Raji (cell line): Measurements from ENCODE around the gene CSMD2.

Experiments used
- POLR2A ChIP-seq: IDR thresholded peaks from 2 replicates; pipeline ENCODE4 v1.6.1; 2011; ENCODE audit warnings: low read depth, low read length, control low read depth; ENCODE audit not compliant: insufficient read depth

Gene CSMD2

DNA sequence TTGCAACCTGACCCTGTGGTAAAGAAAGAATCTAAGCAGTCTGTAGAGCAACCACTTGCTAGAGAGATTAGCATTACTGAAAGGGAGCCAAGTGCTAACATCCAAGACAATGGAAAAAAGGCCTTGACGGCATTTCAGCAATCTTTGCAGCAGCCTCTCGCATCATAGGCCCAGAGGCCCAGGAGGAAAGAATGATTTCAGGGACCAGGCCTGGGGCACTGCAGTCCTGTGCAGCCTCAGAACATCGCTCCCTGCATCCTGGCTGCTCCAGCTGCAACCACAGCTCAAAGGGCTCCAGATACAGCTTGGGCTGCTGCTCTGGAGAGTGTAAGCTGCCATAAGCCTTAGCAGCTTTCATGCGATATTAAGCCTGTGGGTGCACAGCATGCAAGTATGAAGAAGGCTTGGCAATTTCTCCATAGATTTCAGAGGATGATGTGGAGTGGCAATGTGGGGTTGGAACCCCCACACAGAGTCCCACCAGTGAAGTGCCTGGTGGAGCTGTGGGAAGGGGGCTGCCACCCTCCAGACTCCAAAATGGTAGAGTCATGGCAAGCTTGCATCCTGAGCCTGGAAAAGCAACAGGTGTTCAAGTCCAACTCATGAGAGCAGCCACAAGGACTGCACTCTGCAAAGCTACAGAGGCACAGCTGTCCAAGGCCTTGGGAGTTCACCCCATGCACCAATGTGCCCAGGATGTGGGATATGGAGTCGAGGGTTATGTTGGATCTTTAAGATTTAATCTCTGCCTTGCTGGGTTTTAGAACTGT, 411.8 kb downstream of the CSMD2 start:
- no peak for TF ChIP-seq POLR2A

GRCh38 chr1:33745942-33746341, 419.1 kb downstream of the CSMD2 start:
- TF ChIP-seq POLR2A: no peak

DNA sequence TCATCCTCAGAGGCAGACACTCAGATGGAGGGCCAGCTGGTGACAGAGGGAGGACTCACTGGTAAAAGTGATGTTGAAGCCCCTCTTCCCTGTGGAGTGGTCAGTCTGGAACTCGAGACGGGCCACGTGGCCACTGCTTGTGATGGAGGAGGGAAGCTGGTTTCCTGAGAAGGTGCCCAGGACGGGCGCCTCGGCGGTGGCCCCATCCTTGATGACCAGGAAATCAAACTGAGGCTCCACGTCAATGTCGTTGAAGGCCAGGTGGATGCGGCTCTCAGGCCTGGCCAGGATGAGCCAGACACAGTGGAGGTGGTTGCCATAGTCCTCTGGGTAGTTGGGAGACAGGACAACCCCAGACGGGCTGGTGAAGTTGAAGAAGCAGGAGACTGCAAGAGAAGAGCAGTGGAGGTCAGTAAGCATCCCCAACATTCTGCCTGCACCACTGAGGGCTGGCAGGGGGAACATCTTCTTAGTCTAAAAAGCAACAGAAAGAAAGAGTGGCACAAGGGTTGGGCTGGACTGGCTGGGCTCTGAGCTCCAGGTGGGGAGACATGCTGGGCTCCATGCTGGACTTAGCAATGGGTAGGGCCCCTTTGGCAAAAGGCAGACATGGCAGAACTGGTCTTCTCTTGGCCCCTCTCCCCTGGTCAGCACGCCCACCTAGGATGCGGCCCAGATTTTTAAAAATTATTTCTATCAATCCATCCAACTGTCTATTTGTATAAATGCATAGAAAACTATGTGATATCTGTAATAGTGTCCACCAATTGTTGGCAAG, 421.6 kb downstream of the CSMD2 start:
- TF ChIP-seq POLR2A: no peak

DNA sequence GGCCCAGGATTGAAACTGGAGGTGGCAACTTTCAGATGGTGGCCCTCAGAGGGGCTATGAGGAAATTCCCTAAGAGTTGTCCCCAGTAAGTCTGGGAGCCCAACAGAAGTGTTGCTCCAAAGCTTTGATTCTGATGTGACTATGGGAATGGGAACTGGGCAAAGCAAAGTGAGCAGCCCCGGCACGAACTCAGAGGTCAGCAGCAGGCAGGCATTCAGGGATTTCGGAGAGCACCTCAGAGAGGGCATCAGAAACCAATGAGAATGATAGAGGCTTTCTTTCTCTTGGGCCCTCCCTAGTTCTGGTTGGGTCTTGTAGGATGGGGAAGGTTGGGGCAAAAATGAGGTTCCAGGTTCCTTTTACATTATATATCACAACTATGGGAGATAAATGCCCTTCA, 422.4 kb downstream of the CSMD2 start:
- no peak for TF ChIP-seq POLR2A

- TF ChIP-seq POLR2A: no peak
These were observed 423.3 kb downstream of the CSMD2 start for GRCh38 chr1:33741749-33742148.

DNA sequence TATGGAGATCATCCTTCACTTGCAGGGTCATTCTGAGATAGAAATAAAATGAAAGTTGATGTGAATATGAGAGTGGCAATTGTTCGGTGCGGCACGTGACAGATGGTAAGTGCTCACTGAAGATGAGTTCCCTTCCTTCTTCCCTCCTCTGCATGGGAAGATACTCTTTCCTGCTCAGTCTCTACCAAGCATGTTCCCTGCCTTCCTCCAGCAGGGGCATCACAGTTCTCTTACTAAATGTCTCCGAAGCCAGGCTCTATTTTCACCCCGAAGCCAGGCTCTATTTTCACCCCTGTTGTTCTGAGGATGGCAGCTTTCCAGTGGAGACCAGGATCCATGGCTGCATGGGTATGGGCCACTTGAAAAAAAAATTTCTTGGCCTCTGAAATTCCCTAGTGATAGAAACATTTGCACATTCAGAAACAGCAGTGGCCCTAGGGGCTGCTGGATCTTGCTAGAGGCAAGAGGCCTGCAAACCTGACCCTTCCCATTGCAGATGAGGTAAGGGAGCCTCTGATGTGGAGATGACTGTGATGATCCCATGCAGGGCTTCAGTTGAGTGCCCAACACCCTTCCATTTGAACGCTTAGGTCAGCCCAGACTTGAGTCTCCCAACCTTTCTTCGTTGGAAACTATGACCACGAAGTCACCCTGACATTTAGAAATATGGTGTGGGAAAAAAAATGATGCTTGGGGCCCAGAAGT, 424.8 kb downstream of the CSMD2 start:
- no peak for TF ChIP-seq POLR2A

DNA sequence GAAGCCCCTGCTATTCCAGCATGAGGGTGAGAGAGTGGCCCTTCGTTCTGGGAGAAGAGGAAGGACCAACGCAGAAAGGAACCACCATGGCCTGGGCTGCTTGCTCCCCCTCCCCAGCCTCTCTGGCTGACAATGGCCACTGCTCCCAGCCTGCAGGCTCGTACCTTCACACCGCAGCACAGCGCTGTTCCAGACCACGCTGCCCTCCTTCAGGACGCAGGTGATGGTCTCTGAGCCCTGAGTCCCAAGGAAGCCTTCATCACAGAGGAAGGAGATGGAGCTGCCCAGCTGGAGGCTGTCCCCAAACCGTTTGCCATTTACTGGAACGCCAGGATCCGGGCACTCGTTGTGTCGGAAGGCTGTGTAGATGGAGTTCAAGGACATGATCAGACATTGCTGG, 426.1 kb downstream of the CSMD2 start:
- TF ChIP-seq POLR2A: no peak

DNA sequence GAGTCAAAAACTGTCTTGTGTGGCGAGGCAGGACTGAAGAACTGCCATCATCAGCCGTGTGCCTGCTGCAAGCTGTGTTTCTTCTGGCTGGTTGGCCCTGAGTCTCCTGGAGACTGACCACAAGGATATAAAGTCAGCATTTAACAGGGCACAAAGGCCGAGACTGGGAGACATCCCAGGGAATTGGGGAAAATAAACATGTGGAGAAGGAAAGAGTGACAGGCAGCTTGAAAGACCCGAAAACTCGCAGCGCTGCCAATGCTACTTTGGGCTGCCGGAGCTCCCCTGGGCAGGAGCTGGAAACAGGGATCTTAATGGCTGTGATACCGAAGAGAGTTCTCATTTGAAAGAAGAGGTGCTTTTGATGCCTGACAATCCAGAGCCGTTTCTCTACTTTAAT, 426.5 kb downstream of the CSMD2 start:
- no peak for TF ChIP-seq POLR2A

GRCh38 chr1:33736496-33736895, 428.5 kb downstream of the CSMD2 start:
- no peak for TF ChIP-seq POLR2A

DNA sequence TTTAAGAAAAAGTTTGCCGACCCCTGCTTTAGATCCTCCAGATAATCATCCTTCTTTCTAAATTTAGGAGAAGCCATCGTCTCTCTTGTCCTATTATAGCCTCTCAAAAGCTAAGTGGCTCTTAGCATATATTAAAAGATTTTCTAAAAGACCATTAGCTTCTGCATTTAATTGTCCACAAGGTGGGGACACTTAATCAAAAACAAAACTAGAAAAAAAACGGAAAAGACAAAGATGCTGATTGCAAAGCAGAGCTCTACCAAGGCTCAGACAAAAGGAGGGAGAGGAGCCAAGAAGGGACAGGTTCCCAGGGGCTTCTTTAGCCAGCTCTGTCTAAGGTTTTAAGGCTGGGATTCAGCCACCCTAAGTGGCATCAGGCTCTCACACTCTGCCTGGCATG, 429.4 kb downstream of the CSMD2 start:
- no peak for TF ChIP-seq POLR2A

- TF ChIP-seq POLR2A: no peak
These were observed 437.7 kb downstream of the CSMD2 start for GRCh38 chr1:33727310-33727709.

DNA sequence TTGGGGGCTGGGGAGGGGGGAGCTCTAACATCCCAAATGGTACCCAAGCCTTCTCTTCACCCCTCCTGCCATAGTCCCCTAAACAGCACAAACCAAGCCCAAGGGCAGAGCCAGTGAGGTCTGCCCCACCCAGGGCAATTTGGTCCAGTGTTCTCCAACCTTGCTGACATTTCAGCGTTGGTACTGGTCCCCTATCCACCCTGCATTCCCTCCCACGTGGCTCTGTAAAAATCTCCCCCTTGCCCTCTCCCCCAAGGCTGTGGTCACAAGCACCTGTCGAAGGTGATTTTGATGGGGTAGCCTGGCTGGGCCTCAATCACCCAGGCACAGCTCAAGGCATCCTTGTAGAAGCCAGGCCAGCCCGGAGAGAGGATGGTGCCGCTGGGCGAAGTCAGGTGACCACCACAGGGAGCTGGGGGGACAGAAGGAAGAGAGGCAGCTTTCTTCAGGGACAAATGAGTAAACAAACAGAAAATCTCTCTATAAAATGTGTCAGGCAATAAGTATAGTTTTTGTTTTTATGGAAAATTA, 438.7 kb downstream of the CSMD2 start:
- TF ChIP-seq POLR2A: no peak

- TF ChIP-seq POLR2A: no peak
These were observed 439.4 kb downstream of the CSMD2 start for GRCh38 chr1:33725556-33726160.

- no peak for TF ChIP-seq POLR2A
These were observed 440.0 kb downstream of the CSMD2 start for GRCh38 chr1:33725037-33725436.

- no peak for TF ChIP-seq POLR2A
These were observed 440.7 kb downstream of the CSMD2 start for GRCh38 chr1:33724348-33724747.
